MCF 10A (cell line): Measurements from ENCODE around the gene DSG4. TPM values are rescaled to one million over a fixed set of nuclear protein-coding genes. Genes with fewer than 3 reads are reported as not detected.

Experiments used
- BruUV-seq: library from RNA; stranded (reverse); fragments of 400-500 nt; replicated peaks from 2 replicates; lab custom pipeline; 2021; lab: Mats Ljungman, UMichigan
- CTCF ChIA-PET: fragments of 300-600 bp; sonication (Branson Sonifier 250); formaldehyde crosslinking; extraction: SDS; loops from one replicate; lab custom pipeline; 2021; ENCODE audit warnings: antibody characterized with exemption, inconsistent platforms; lab: Yijun Ruan, JAX
- POLR2A ChIA-PET: fragments of 300-600, 350-650 bp; sonication (Branson Sonifier 250); formaldehyde crosslinking; extraction: SDS; loops from one replicate; lab custom pipeline; 2020; ENCODE audit warnings: antibody characterized with exemption, inconsistent platforms; lab: Yijun Ruan, JAX
- DNase-seq: peaks from one replicate; pipeline ENCODE4 v3.0.0-alpha.2; 2018; ENCODE audit not compliant: unreplicated experiment
- H3K27ac Mint-ChIP-seq: one replicate; pipeline ENCODE4 v1.8.0; 2022; ENCODE audit warnings: mild to moderate bottlenecking, low read depth, mixed read lengths; ENCODE audit not compliant: unreplicated experiment
- H3K27me3 Mint-ChIP-seq: one replicate; pipeline ENCODE4 v1.8.0; 2022; ENCODE audit warnings: mixed read lengths; ENCODE audit not compliant: insufficient read depth, unreplicated experiment
- H3K36me3 Mint-ChIP-seq: one replicate; pipeline ENCODE4 v1.8.0; 2022; ENCODE audit warnings: mild to moderate bottlenecking, moderate library complexity, mixed read lengths; ENCODE audit not compliant: insufficient read depth, unreplicated experiment
- H3K4me1 Mint-ChIP-seq: one replicate; pipeline ENCODE4 v1.8.0; 2022; ENCODE audit warnings: mixed read lengths; ENCODE audit not compliant: insufficient read depth, unreplicated experiment
- H3K4me3 Mint-ChIP-seq: one replicate; pipeline ENCODE4 v1.8.0; 2022; ENCODE audit warnings: mild to moderate bottlenecking, moderate library complexity, mixed read lengths; ENCODE audit not compliant: unreplicated experiment
- H3K9me3 Mint-ChIP-seq: one replicate; pipeline ENCODE4 v1.8.0; 2022; ENCODE audit warnings: mixed read lengths; ENCODE audit not compliant: unreplicated experiment
- intact Hi-C: fragments of 100-400 bp; cut with micrococcal nuclease; formaldehyde crosslinking; loops from 2 replicates; pipeline ENCODE4 v1.14.1; 2022
- total RNA-seq: library from RNA; stranded (reverse); gene quantifications from 2 replicates; pipeline ENCODE4 v1.2.3, GENCODE V29; 2022
- TF ChIP-seq, protein P1 (sequence below): fragments of 200-600 bp; IDR thresholded peaks from one replicate; pipeline ENCODE4 v1.8.0; 2022; ENCODE audit warnings: antibody characterized with exemption, mild to moderate bottlenecking; ENCODE audit not compliant: unreplicated experiment

The DSG4 gene
- total RNA-seq, 1 experiment from 2014 or later, result not detected

DNA sequence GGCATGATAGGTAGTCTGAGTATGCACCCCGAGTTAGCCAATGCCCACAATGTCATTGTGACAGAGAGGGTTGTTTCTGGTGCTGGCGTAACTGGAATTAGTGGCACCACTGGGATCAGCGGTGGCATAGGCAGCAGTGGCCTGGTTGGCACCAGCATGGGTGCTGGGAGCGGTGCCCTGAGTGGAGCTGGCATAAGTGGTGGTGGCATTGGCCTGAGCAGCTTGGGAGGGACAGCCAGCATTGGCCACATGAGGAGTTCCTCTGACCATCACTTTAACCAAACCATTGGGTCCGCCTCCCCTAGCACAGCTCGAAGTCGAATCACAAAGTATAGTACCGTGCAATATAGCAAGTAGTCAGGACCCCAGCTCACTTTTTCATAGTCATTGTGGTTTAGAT is 21.6 kb upstream of the DSG4 start:
- Mint-ChIP-seq H3K4me1 (no peaks in the 10 kb centered on the region), H3K9me3 (no peaks in the 10 kb centered on the region), H3K27ac (no peak overlapping the region), H3K4me3 (no peak overlapping the region), H3K27me3 (no peaks in the 10 kb centered on the region), H3K36me3 (no peaks in the 10 kb centered on the region)
- TF ChIP-seq, protein P1, sequence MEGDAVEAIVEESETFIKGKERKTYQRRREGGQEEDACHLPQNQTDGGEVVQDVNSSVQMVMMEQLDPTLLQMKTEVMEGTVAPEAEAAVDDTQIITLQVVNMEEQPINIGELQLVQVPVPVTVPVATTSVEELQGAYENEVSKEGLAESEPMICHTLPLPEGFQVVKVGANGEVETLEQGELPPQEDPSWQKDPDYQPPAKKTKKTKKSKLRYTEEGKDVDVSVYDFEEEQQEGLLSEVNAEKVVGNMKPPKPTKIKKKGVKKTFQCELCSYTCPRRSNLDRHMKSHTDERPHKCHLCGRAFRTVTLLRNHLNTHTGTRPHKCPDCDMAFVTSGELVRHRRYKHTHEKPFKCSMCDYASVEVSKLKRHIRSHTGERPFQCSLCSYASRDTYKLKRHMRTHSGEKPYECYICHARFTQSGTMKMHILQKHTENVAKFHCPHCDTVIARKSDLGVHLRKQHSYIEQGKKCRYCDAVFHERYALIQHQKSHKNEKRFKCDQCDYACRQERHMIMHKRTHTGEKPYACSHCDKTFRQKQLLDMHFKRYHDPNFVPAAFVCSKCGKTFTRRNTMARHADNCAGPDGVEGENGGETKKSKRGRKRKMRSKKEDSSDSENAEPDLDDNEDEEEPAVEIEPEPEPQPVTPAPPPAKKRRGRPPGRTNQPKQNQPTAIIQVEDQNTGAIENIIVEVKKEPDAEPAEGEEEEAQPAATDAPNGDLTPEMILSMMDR, result no peak
- no peak for DNase-seq
- intact Hi-C loops, result no loop called here
- POLR2A ChIA-PET, result no interaction called here
- no TSS peak for BruUV-seq
- CTCF ChIA-PET, result interaction anchor here (0.9 kb wide), 1 partner anchor 69 kb away, joined by 3 read pairs; no protein-coding TSS in a partner anchor

DNA sequence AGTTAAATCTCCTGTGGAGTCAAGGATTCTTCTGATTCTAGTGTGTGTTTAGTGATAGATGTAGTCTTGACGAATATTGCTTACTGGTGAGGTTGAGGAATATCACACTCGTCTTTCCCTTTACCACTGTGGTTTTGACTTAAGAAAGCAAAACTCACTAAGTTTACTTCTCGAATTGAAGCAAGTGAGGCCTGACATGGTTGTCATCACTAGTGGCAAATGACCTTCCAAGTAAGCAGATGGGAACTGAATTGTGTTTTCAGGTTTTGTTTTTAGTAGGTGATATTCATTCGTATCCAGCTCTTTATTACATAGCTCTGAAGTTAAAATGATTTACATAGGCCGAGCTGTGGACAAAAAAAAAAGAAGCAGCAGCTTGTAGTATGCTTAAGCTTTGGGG is 20.6 kb upstream of the DSG4 start:
- no peaks in the 10 kb centered on the region for H3K27me3 Mint-ChIP-seq
- TF ChIP-seq, protein P1, result no peak

DNA sequence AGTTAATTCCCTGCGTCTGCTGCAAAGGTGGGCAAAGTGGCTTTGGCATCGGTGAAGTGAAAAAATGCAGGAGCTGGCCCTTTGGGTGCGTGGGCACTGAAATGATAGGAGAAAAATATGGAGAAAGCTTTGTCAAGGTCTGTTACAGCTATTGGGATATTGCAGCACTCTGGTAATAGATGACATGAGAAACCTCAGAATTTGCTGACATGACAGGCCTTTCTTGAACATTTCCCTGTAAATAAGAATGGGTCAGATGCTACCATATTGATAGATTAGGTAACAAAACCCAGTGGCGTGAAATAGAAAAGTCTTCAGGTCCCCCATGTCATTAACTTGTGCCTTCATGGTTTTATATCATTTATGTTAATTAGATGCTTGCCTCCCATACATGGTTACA is 12.4 kb upstream of the DSG4 start:
- Mint-ChIP-seq H3K4me1 (peaks cover 10% of the 10 kb centered on the region), H3K27me3 (no peaks in the 10 kb centered on the region), H3K4me3 (no peak overlapping the region), H3K27ac (no peak overlapping the region), H3K36me3 (no peaks in the 10 kb centered on the region), H3K9me3 (no peaks in the 10 kb centered on the region)
- DNase-seq, result no peak
- BruUV-seq, result no TSS peak
- POLR2A ChIA-PET, result no interaction called here
- CTCF ChIA-PET, result interaction anchor here (0.9 kb wide), 1 partner anchor 54 kb away, joined by 3 read pairs; no protein-coding TSS in a partner anchor
- intact Hi-C loops, result no loop called here
- TF ChIP-seq, protein P1, result no peak

More for the DNA sequence above, 20.6 kb upstream of the DSG4 start:
- CTCF ChIA-PET, result interaction anchor here (0.6 kb wide), 2 partner anchors 49 to 386 kb away, joined by 3 read pairs; no protein-coding TSS in a partner anchor
- Mint-ChIP-seq H3K36me3 (no peaks in the 10 kb centered on the region), H3K4me3 (no peak overlapping the region), H3K9me3 (no peaks in the 10 kb centered on the region), H3K4me1 (no peaks in the 10 kb centered on the region), H3K27ac (no peak overlapping the region)
- BruUV-seq, result no TSS peak
- no peak for DNase-seq
- POLR2A ChIA-PET, result interaction anchor here (0.6 to 1.2 kb wide), 2 partner anchors 9 to 12 kb away, joined by 4 read pairs; no protein-coding TSS in a partner anchor
- intact Hi-C loops, result no loop called here

DNA sequence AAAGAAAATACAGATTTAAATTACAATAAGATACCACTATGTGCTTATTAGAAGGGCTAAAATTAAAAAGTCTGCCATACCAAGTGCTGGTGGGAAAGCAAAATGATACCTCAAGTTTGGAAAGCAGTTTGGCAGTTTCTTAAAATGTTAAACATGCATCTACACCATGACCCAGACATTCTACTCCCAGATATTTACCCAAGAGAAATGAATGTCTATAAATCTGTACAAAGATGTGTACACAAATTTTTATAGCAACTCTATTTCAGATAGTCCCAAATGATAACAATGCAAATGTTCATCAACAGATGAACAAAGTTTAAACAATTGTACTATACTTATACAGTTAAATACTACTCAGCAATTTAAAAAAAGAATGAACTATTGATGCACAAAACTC is 7.1 kb upstream of the DSG4 start:
- Mint-ChIP-seq H3K9me3 (no peaks in the 10 kb centered on the region), H3K27ac (no peak overlapping the region), H3K36me3 (no peaks in the 10 kb centered on the region), H3K4me1 (no peaks in the 10 kb centered on the region), H3K4me3 (no peak overlapping the region), H3K27me3 (no peaks in the 10 kb centered on the region)
- TF ChIP-seq, protein P1, result no peak
- intact Hi-C loops, result no loop called here
- ChIA-PET POLR2A (no interaction called here), CTCF (no interaction called here)
- DNase-seq, result no peak
- BruUV-seq, result no TSS peak
